K562 (cell line): ENCODE results near the gene FFAR1. TPM values are rescaled to one million over a fixed set of nuclear protein-coding genes. Genes with fewer than 3 reads are reported as not detected.

ENCODE experiments used
- HDAC2 ChIP-seq: fragments of 450-650 bp; IDR thresholded peaks from 2 replicates; pipeline ENCODE4 v1.6.1; 2016; ENCODE audit warnings: mild to moderate bottlenecking
- LEF1 ChIP-seq: fragments of 450-650 bp; IDR thresholded peaks from 2 replicates; pipeline ENCODE4 v1.6.1; 2016; ENCODE audit warnings: mild to moderate bottlenecking
- ZNF717 ChIP-seq: fragments of 250-450 bp; sonication (Bioruptor Pico); IDR thresholded peaks from 2 replicates; pipeline ENCODE4 v1.5.0; 2021
- polyA plus RNA-seq, 8 experiments: library from polyadenylated mRNA; depleted of rRNA in 4 of 8; stranded (reverse) in 5 of 8; unstranded in 3 of 8; fragments of >200 nt; fragmentation: Nextera tagmentation in 2 of 8; fragmentation: Illumina TruSeq in 1 of 8; extraction: Ambion mirVana in 2 of 8; extraction: Trizol in 1 of 8; gene quantifications; 2 replicates each; pipeline versions ENCODE4 v1.2.1 to v1.2.3, GENCODE V29; 2011 to 2014; ENCODE audit warnings: inconsistent platforms in 1 of 8, missing spikeins in 1 of 8
- total RNA-seq, 7 experiments: library from RNA; depleted of rRNA in 6 of 7; stranded (reverse); fragments of >200 nt in 6 of 7; fragmentation: Illumina TruSeq in 2 of 7; extraction: Trizol in 2 of 7; gene quantifications; 2 replicates each; pipeline versions ENCODE4 v1.2.1 to v1.2.3, GENCODE V29; 2011 to 2021; ENCODE audit warnings: low replicate concordance in 1 of 7
- TF ChIP-seq, protein P1 (sequence below): IDR thresholded peaks from 2 replicates; pipeline ENCODE4 v1.6.1; 2012; ENCODE audit warnings: low read depth, low read length, improper control_type of control experiment, borderline replicate concordance
- TF ChIP-seq, protein P2 (sequence below): fragments of 450-650 bp; formaldehyde crosslinking; conservative IDR thresholded peaks from 2 replicates; pipeline ENCODE4 v1.4.0; 2022; ENCODE audit warnings: mild to moderate bottlenecking, missing genetic modification characterization
- TF ChIP-seq, protein P3 (sequence below): fragments of 250-450 bp; sonication (Bioruptor Pico); IDR thresholded peaks from 2 replicates; pipeline ENCODE4 v1.8.0; 2021; ENCODE audit warnings: moderate library complexity, mild to moderate bottlenecking, inconsistent platforms
- TF ChIP-seq, protein P4 (sequence below): fragments of 450-650 bp; formaldehyde crosslinking; IDR thresholded peaks from 2 replicates; pipeline ENCODE4 v1.4.0; 2022; ENCODE audit warnings: missing genetic modification characterization
- TF ChIP-seq, protein P5 (sequence below), 2 experiments: fragments of 450-650 bp; IDR thresholded peaks; 2 replicates each; pipeline ENCODE4 v1.6.1; 2016; ENCODE audit warnings: mild to moderate bottlenecking in 2 of 2, borderline replicate concordance in 1 of 2, low read depth in 1 of 2, moderate library complexity in 1 of 2

Gene FFAR1
- total and polyA plus RNA-seq, 9 of the 15 experiments (the other 6 are each of a cell fraction or from before 2014, with no cell fraction given): not detected

DNA sequence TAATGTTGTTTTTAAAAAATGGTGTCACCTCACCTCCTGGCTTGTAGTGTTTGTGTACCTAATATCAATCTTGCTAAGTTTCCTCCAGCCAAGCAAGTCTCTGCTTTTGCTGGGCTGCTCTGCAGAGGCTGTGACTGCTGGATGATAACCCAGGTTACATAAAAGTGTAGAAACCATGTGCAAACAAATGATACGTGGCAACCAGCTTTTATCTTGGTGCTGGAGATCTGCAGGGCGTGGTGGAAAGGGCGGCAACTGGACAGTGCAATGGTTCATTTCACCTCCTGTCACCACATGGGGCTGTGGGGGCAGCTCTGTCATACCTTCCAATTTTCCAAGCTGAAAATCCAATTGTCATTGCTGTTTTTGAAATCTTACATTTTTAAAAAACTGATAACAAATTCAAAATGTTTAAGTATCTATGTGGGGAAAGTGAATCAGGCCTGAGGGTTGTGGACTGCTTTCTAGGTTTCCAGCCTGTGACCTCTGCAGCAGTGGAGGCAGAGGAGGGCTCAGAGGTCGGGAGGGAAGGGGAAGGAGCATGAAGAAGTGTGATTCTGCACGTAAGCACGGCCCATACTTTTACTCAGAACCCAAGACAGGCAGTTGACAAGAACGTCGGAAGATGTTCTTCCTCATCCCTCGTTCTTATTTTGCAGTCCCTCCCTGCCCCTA, 32.9 kb downstream of the FFAR1 start (continued):
- TF ChIP-seq, protein P1, sequence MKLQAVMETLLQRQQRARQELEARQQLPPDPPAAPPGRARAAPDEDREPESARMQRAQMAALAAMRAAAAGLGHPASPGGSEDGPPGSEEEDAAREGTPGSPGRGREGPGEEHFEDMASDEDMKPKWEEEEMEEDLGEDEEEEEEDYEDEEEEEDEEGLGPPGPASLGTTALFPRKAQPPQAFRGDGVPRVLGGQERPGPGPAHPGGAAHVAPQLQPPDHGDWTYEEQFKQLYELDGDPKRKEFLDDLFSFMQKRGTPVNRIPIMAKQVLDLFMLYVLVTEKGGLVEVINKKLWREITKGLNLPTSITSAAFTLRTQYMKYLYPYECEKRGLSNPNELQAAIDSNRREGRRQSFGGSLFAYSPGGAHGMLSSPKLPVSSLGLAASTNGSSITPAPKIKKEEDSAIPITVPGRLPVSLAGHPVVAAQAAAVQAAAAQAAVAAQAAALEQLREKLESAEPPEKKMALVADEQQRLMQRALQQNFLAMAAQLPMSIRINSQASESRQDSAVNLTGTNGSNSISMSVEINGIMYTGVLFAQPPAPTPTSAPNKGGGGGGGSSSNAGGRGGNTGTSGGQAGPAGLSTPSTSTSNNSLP: peak; percentile 85; the same call in 1 of the 2 replicates
- TF ChIP-seq, protein P2, sequence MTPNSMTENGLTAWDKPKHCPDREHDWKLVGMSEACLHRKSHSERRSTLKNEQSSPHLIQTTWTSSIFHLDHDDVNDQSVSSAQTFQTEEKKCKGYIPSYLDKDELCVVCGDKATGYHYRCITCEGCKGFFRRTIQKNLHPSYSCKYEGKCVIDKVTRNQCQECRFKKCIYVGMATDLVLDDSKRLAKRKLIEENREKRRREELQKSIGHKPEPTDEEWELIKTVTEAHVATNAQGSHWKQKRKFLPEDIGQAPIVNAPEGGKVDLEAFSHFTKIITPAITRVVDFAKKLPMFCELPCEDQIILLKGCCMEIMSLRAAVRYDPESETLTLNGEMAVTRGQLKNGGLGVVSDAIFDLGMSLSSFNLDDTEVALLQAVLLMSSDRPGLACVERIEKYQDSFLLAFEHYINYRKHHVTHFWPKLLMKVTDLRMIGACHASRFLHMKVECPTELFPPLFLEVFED (CRISPR knock-in tag): no peak
- peak; percentile 94 for TF ChIP-seq LEF1
- no peak for TF ChIP-seq ZNF717 (CRISPR knock-in tag)
- TF ChIP-seq HDAC2: peak; percentile 94
- TF ChIP-seq, protein P3, sequence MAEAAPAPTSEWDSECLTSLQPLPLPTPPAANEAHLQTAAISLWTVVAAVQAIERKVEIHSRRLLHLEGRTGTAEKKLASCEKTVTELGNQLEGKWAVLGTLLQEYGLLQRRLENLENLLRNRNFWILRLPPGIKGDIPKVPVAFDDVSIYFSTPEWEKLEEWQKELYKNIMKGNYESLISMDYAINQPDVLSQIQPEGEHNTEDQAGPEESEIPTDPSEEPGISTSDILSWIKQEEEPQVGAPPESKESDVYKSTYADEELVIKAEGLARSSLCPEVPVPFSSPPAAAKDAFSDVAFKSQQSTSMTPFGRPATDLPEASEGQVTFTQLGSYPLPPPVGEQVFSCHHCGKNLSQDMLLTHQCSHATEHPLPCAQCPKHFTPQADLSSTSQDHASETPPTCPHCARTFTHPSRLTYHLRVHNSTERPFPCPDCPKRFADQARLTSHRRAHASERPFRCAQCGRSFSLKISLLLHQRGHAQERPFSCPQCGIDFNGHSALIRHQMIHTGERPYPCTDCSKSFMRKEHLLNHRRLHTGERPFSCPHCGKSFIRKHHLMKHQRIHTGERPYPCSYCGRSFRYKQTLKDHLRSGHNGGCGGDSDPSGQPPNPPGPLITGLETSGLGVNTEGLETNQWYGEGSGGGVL (CRISPR knock-in tag): no peak
- TF ChIP-seq, protein P4, sequence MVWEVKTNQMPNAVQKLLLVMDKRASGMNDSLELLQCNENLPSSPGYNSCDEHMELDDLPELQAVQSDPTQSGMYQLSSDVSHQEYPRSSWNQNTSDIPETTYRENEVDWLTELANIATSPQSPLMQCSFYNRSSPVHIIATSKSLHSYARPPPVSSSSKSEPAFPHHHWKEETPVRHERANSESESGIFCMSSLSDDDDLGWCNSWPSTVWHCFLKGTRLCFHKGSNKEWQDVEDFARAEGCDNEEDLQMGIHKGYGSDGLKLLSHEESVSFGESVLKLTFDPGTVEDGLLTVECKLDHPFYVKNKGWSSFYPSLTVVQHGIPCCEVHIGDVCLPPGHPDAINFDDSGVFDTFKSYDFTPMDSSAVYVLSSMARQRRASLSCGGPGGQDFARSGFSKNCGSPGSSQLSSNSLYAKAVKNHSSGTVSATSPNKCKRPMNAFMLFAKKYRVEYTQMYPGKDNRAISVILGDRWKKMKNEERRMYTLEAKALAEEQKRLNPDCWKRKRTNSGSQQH (CRISPR knock-in tag): 0 out of 2 replicates have a peak, but pooled peaks have one; percentile 6
- TF ChIP-seq, protein P5, sequence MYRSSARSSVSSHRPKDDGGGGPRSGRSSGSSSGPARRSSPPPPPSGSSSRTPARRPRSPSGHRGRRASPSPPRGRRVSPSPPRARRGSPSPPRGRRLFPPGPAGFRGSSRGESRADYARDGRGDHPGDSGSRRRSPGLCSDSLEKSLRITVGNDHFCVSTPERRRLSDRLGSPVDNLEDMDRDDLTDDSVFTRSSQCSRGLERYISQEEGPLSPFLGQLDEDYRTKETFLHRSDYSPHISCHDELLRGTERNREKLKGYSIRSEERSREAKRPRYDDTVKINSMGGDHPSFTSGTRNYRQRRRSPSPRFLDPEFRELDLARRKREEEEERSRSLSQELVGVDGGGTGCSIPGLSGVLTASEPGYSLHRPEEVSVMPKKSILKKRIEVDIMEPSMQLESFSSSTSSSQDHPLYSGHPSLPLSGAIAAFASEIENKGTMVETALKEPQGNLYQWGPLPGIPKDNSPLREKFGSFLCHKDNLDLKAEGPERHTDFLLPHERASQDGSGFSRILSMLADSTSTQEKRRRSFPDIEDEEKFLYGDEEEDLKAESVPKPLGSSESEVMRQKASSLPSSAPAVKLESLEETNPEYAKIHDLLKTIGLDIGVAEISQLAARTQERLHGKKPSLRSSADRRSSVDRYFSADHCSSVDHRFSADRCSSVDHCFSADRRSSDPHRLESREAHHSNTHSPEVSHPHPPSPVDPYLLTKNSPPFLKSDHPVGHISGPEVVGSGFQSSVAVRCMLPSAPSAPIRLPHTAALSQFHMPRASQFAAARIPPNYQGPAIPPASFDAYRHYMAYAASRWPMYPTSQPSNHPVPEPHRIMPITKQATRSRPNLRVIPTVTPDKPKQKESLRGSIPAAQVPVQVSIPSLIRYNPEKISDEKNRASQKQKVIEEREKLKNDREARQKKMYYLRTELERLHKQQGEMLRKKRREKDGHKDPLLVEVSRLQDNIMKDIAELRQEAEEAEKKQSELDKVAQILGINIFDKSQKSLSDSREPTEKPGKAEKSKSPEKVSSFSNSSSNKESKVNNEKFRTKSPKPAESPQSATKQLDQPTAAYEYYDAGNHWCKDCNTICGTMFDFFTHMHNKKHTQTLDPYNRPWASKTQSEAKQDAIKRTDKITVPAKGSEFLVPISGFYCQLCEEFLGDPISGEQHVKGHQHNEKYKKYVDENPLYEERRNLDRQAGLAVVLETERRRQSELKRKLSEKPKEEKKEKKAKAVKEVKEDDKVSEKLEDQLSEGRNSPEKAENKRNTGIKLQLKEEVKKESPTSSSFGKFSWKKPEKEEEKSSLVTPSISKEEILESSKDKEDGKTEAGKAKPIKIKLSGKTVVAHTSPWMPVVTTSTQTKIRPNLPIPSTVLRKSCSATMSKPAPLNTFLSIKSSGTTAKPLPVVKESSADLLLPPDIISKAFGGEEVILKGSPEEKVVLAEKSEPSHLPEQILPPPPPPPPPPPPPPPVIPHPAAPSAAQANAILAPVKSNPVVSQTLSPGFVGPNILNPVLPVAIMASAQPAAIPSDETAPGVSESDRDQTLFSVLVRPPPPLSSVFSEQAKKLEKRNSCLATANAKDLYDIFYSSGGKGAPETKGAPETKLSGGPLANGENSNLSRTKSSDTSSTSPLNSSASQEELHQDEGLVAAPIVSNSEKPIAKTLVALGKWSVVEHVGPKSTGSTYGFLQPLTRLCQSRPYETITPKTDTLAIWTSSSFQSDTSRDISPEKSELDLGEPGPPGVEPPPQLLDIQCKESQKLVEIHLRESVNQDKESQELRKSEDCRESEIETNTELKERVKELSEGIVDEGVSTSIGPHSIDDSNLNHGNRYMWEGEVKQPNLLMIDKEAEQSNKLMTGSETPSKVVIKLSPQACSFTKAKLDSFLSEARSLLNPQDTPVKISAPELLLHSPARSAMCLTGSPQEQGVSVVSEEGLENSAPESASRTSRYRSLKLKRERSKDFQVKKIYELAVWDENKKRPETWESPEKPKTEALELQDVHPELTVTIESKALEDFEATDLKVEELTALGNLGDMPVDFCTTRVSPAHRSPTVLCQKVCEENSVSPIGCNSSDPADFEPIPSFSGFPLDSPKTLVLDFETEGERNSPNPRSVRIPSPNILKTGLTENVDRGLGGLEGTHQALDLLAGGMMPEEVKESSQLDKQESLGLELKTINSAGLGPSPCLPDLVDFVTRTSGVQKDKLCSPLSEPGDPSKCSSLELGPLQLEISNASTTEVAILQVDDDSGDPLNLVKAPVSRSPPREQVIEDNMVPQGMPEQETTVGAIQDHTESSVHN (IDR thresholded peaks at IDR 0.05; ENCODE audit: borderline replicate concordance in 1 of 2, low read depth in 1 of 2): no peak
